ENCODE results near the gene TMEM106B.

The TMEM106B gene

GRCh38 chr7:12229046-12229445 lies 18.0 kb downstream of the TMEM106B start:
- DNase-seq: no peak

GRCh38 chr7:12231097-12231496 lies 20.0 kb downstream of the TMEM106B start:
- peak in 1 of 3 experiments; percentile 72 for DNase-seq

- DNase-seq: no peak
These were observed 22.1 kb downstream of the TMEM106B start for GRCh38 chr7:12233175-12233574.

GRCh38 chr7:12234334-12234865 lies 23.3 kb downstream of the TMEM106B start:
- no peak for DNase-seq

- no peak for DNase-seq
These were observed 24.9 kb downstream of the TMEM106B start for GRCh38 chr7:12235970-12236369.

- no peak for DNase-seq
These were observed 25.9 kb downstream of the TMEM106B start for GRCh38 chr7:12237007-12237406.

- DNase-seq: no peak
These were observed 28.7 kb downstream of the TMEM106B start for GRCh38 chr7:12239806-12240205.

- peak in 2 of 3 experiments; percentile 16 to 58 for DNase-seq
These were observed 33.0 kb downstream of the TMEM106B start for GRCh38 chr7:12244129-12244528.

GRCh38 chr7:12244694-12245093 lies 33.6 kb downstream of the TMEM106B start:
- peak in 2 of 3 experiments; percentile 10 to 56 for DNase-seq

GRCh38 chr7:12249706-12250105 lies 38.6 kb downstream of the TMEM106B start:
- no peak for DNase-seq

GRCh38 chr7:12250232-12250631 lies 39.1 kb downstream of the TMEM106B start:
- DNase-seq: no peak

GRCh38 chr7:12256090-12256489 lies 45.0 kb downstream of the TMEM106B start:
- peak in 1 of 3 experiments; percentile 39 for DNase-seq

- no peak for DNase-seq
These were observed 46.5 kb downstream of the TMEM106B start for GRCh38 chr7:12257582-12257981.

GRCh38 chr7:12258074-12258473 lies 47.0 kb downstream of the TMEM106B start:
- DNase-seq: no peak

- DNase-seq: no peak
These were observed 56.4 kb downstream of the TMEM106B start for GRCh38 chr7:12267542-12267941.

GRCh38 chr7:12269100-12269895 lies 58.2 kb downstream of the TMEM106B start:
- DNase-seq: no peak

GRCh38 chr7:12281038-12281437 lies 69.9 kb downstream of the TMEM106B start:
- peak in 1 of 3 experiments; percentile 38 for DNase-seq

GRCh38 chr7:12287901-12288300 lies 76.8 kb downstream of the TMEM106B start:
- DNase-seq: peak in 2 of 3 experiments; percentile 84 to 99

- no peak for DNase-seq
These were observed 78.9 kb downstream of the TMEM106B start for GRCh38 chr7:12289996-12290395.

GRCh38 chr7:12290761-12291160 lies 79.7 kb downstream of the TMEM106B start:
- no peak for DNase-seq

GRCh38 chr7:12291870-12292269 lies 80.8 kb downstream of the TMEM106B start:
- no peak for DNase-seq

Data from NCI-H1417 (cell line).